GM12878 (cell line): ENCODE measurements around the gene MED6. TPM values are rescaled to one million over a fixed set of nuclear protein-coding genes. Genes with fewer than 3 reads are reported as not detected.

Experiments
- ATF2 ChIP-seq: IDR thresholded peaks from 2 replicates; pipeline ENCODE4 v1.6.1; 2012; ENCODE audit warnings: low read length, inconsistent platforms
- CHD2 ChIP-seq: IDR thresholded peaks from 2 replicates; pipeline ENCODE4 v1.6.1; 2011; ENCODE audit warnings: low read depth, low read length, improper control_type of control experiment, borderline replicate concordance
- EP300 ChIP-seq, 2 experiments: fragments of 150-350 bp in 1 of 2; IDR thresholded peaks; 2 replicates each; pipeline ENCODE4 v1.6.1; 2011 to 2012; ENCODE audit warnings: low read depth in 2 of 2, low read length in 2 of 2, borderline replicate concordance in 1 of 2, improper control_type of control experiment in 1 of 2, inconsistent platforms in 1 of 2; ENCODE audit not compliant: control insufficient read depth in 1 of 2
- FOXK2 ChIP-seq: fragments of 450-650 bp; IDR thresholded peaks from 2 replicates; pipeline ENCODE4 v1.6.1; 2017; ENCODE audit warnings: mild to moderate bottlenecking, moderate library complexity
- IKZF1 ChIP-seq: fragments of 450-650 bp; conservative IDR thresholded peaks from 2 replicates; pipeline ENCODE4 v1.6.1; 2017; ENCODE audit warnings: antibody characterized with exemption, mild to moderate bottlenecking
- JUND ChIP-seq: IDR thresholded peaks from 2 replicates; pipeline ENCODE4 v1.6.1; 2012; ENCODE audit warnings: low read depth, mild to moderate bottlenecking, low read length, improper control_type of control experiment, moderate library complexity
- KAT2A ChIP-seq: conservative IDR thresholded peaks from 2 replicates; pipeline ENCODE4 v1.6.1; 2011; ENCODE audit warnings: low read depth, low read length; ENCODE audit not compliant: control insufficient read depth
- NFYA ChIP-seq: IDR thresholded peaks from 2 replicates; pipeline ENCODE4 v1.6.1; 2011; ENCODE audit warnings: low read depth, mild to moderate bottlenecking, low read length, improper control_type of control experiment, borderline replicate concordance
- NR2C2 ChIP-seq: IDR thresholded peaks from 2 replicates; pipeline ENCODE4 v1.6.1; 2011; ENCODE audit warnings: borderline replicate concordance, low read depth; ENCODE audit not compliant: control insufficient read depth, insufficient read length
- RB1 ChIP-seq: fragments of 450-650 bp; formaldehyde crosslinking; IDR thresholded peaks from 2 replicates; pipeline ENCODE4 v1.6.1; 2017; ENCODE audit warnings: mild to moderate bottlenecking, borderline replicate concordance
- RFX5 ChIP-seq: IDR thresholded peaks from 2 replicates; pipeline ENCODE4 v1.6.1; 2011; ENCODE audit warnings: low read depth, low read length, improper control_type of control experiment
- STAT1 ChIP-seq: fragments of 450-650 bp; conservative IDR thresholded peaks from 2 replicates; pipeline ENCODE4 v1.6.1; 2014; ENCODE audit warnings: antibody characterized with exemption, mild to moderate bottlenecking
- TCF12 ChIP-seq: IDR thresholded peaks from 2 replicates; pipeline ENCODE4 v1.6.1; 2011; ENCODE audit warnings: low read depth, mild to moderate bottlenecking, low read length
- TCF7 ChIP-seq: IDR thresholded peaks from 2 replicates; pipeline ENCODE4 v1.6.1; 2014; ENCODE audit warnings: antibody characterized with exemption, borderline replicate concordance
- USF1 ChIP-seq: IDR thresholded peaks from 2 replicates; pipeline ENCODE4 v1.6.1; 2011; ENCODE audit warnings: borderline replicate concordance, low read depth, mild to moderate bottlenecking, moderate library complexity, mixed read lengths, low read length; ENCODE audit not compliant: insufficient read depth; ENCODE audit errors: extremely low read length
- YBX1 ChIP-seq: fragments of 450-650 bp; IDR thresholded peaks from 2 replicates; pipeline ENCODE4 v1.6.1; 2016; ENCODE audit warnings: antibody characterized with exemption
- ZBTB11 ChIP-seq: fragments of 450-650 bp; formaldehyde crosslinking; IDR thresholded peaks from 2 replicates; pipeline ENCODE4 v1.5.0; 2022; ENCODE audit warnings: mild to moderate bottlenecking, missing genetic modification characterization
- ZNF217 ChIP-seq: fragments of 450-650 bp; IDR thresholded peaks from 2 replicates; pipeline ENCODE4 v1.6.1; 2017; ENCODE audit warnings: antibody characterized with exemption, mild to moderate bottlenecking
- polyA plus RNA-seq, 11 experiments: library from polyadenylated mRNA; depleted of rRNA in 4 of 11; unstranded in 6 of 11; stranded (reverse) in 5 of 11; fragments of >200 nt; fragmentation: Nextera tagmentation in 4 of 11; fragmentation: Illumina TruSeq in 1 of 11; extraction: Ambion mirVana in 4 of 11; extraction: Trizol in 1 of 11; gene quantifications; 1 replicate in 1 of 11; 2 replicates in 10 of 11; pipeline versions ENCODE4 v1.2.1 to v1.2.3, GENCODE V29; 2011 to 2016; ENCODE audit warnings: inconsistent platforms in 2 of 11, missing spikeins in 2 of 11, low read depth in 1 of 11
- total RNA-seq, 4 experiments: library from RNA; depleted of rRNA in 3 of 4; stranded (reverse); fragments of >200 nt in 3 of 4; fragmentation: Illumina TruSeq in 1 of 4; extraction: Trizol in 1 of 4; gene quantifications; 2 replicates each; pipeline versions ENCODE4 v1.2.1 to v1.2.3, GENCODE V29; 2013 to 2021
- TF ChIP-seq, protein P1 (sequence below): fragments of 450-650 bp; IDR thresholded peaks from 2 replicates; pipeline ENCODE4 v1.6.1; 2017; ENCODE audit warnings: low read depth, mild to moderate bottlenecking, moderate library complexity
- TF ChIP-seq, protein P2 (sequence below): IDR thresholded peaks from 2 replicates; pipeline ENCODE4 v1.6.1; 2011; ENCODE audit warnings: low read depth, low read length, improper control_type of control experiment, borderline replicate concordance

Gene MED6
- total and polyA plus RNA-seq, 10 of the 15 experiments (the other 5 are each of a cell fraction or from before 2014, with no cell fraction given) = 29.2 to 74.9 (median 46.2) TPM

DNA sequence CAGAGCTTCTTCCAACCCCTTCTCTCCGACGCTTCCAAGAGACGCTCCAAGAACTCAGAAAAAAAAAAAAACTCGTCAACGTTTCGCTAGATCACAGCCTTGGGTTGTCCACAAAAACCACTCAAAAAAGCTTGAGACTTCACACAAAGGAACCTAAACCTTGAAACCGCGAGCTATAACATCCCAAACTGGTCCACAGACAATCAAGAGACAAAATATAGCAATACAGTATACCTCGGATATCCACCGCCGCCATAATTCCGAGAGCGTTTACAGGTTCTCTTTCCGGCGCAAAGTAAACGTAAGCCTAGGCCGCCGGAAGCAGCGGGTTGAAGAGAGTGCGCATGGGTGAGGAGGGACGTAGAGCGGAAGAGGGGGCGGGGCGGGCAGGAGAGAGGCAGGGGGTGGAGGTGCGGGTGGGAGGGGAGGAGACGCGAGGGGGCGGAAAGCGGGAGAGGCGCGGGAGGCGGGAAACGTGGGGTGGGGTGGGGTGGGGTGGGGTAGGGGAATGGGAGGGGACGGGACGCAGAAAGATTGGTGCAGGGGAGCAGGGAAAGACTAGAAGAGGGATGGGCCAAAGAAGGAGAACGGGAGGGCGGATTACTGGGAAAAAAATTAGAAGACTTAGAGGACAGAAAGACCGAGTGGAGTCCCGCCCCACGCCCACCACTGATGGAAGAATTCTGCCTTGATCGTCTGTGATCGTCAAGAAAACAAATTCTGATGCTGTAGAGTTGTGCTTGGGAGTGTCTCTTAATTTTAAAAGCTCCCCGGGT is at the start of gene MED6 (continued):
- no peak for TF ChIP-seq TCF7
- no peak for TF ChIP-seq NFYA
- TF ChIP-seq, protein P1, sequence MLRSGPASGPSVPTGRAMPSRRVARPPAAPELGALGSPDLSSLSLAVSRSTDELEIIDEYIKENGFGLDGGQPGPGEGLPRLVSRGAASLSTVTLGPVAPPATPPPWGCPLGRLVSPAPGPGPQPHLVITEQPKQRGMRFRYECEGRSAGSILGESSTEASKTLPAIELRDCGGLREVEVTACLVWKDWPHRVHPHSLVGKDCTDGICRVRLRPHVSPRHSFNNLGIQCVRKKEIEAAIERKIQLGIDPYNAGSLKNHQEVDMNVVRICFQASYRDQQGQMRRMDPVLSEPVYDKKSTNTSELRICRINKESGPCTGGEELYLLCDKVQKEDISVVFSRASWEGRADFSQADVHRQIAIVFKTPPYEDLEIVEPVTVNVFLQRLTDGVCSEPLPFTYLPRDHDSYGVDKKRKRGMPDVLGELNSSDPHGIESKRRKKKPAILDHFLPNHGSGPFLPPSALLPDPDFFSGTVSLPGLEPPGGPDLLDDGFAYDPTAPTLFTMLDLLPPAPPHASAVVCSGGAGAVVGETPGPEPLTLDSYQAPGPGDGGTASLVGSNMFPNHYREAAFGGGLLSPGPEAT = peak; percentile 100
- no peak; the same call in 1 of the 2 replicates for TF ChIP-seq IKZF1
- TF ChIP-seq ATF2 = no peak
- peak; percentile 72; the same call in 1 of the 2 replicates for TF ChIP-seq RB1
- no peak for TF ChIP-seq JUND
- TF ChIP-seq ZNF217 = no peak
- no peak for TF ChIP-seq USF1
- no peak for TF ChIP-seq YBX1
- TF ChIP-seq TCF12 = no peak
- TF ChIP-seq STAT1 = no peak
- TF ChIP-seq FOXK2 = peak; percentile 78
- TF ChIP-seq, protein P2, sequence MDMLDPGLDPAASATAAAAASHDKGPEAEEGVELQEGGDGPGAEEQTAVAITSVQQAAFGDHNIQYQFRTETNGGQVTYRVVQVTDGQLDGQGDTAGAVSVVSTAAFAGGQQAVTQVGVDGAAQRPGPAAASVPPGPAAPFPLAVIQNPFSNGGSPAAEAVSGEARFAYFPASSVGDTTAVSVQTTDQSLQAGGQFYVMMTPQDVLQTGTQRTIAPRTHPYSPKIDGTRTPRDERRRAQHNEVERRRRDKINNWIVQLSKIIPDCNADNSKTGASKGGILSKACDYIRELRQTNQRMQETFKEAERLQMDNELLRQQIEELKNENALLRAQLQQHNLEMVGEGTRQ = no peak
- TF ChIP-seq EP300 (IDR thresholded peaks at IDR 0.05; ENCODE audit: borderline replicate concordance in 1 of 2, control insufficient read depth in 1 of 2, low read depth in 2 of 2, low read length in 2 of 2) = no peak
- no peak for TF ChIP-seq NR2C2
- TF ChIP-seq CHD2 = peak; percentile 41; the same call in 1 of the 2 replicates
- no peak for TF ChIP-seq RFX5
- TF ChIP-seq KAT2A = no peak
- TF ChIP-seq ZBTB11 = no peak
